ENCODE measurements around the gene HPSE2. TPM values are rescaled to one million over a fixed set of nuclear protein-coding genes. Genes with fewer than 3 reads are reported as not detected.

HPSE2 gene
- polyA plus RNA-seq, 2 of the 4 experiments (the other 2 are of a cell fraction), result not detected

DNA sequence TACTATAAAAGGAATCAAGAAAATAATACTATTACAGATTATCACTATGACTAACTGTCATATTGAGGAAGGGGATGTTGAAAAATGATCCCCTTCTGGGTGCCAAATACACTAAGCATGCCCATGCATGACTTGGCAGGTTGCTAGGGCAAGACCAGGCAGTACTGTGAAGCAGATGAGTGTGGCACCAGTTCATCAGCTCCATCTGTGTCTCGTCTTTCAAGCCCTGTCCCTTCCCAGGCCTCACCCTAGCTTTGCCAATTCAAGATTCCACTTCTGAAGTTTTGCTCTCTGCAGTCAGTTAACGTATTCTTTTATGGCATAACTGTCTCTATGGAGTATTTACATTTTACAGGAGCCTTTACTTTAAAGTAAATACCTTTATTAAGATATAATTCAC lies 653.3 kb downstream of the HPSE2 start:
- no peak overlapping the region for H3K4me2 ChIP-seq
- TF ChIP-seq, protein P1, sequence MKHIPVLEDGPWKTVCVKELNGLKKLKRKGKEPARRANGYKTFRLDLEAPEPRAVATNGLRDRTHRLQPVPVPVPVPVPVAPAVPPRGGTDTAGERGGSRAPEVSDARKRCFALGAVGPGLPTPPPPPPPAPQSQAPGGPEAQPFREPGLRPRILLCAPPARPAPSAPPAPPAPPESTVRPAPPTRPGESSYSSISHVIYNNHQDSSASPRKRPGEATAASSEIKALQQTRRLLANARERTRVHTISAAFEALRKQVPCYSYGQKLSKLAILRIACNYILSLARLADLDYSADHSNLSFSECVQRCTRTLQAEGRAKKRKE (CRISPR knock-in tag; IDR thresholded peaks at IDR 0.05; ENCODE audit: low read depth), result no peak
- no peak for TF ChIP-seq ZFP36 (IDR thresholded peaks at IDR 0.05; ENCODE audit: borderline replicate concordance, partially characterized antibody)
- TF ChIP-seq TFCP2L1 (CRISPR knock-in tag; IDR thresholded peaks at IDR 0.05), result no peak
- no peak for TF ChIP-seq RARB (CRISPR knock-in tag; IDR thresholded peaks at IDR 0.05)
- TF ChIP-seq KDM1A (IDR thresholded peaks at IDR 0.05; ENCODE audit: low read depth), result no peak
- no peak for TF ChIP-seq NR3C1 (IDR thresholded peaks at IDR 0.05)
- no peak for TF ChIP-seq SMC3 (IDR thresholded peaks at IDR 0.05)
- no peak for TF ChIP-seq RNF2 (IDR thresholded peaks at IDR 0.05; ENCODE audit: borderline replicate concordance, low read depth)
- TF ChIP-seq, protein P2, sequence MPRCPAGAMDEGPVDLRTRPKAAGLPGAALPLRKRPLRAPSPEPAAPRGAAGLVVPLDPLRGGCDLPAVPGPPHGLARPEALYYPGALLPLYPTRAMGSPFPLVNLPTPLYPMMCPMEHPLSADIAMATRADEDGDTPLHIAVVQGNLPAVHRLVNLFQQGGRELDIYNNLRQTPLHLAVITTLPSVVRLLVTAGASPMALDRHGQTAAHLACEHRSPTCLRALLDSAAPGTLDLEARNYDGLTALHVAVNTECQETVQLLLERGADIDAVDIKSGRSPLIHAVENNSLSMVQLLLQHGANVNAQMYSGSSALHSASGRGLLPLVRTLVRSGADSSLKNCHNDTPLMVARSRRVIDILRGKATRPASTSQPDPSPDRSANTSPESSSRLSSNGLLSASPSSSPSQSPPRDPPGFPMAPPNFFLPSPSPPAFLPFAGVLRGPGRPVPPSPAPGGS (IDR thresholded peaks at IDR 0.05), result no peak
- TF ChIP-seq FOSB (CRISPR knock-in tag; IDR thresholded peaks at IDR 0.05), result no peak
- TF ChIP-seq POLR2AphosphoS2 (conservative IDR thresholded peaks at IDR 0.05; ENCODE audit: low read length), result no peak
- no peak for TF ChIP-seq TP53 (CRISPR knock-in tag; IDR thresholded peaks at IDR 0.05)
- TF ChIP-seq NPAS2 (CRISPR knock-in tag; IDR thresholded peaks at IDR 0.05; ENCODE audit: borderline replicate concordance), result no peak
- TF ChIP-seq ZC3H11A (IDR thresholded peaks at IDR 0.05), result no peak
- no peak for TF ChIP-seq FOSL2 (IDR thresholded peaks at IDR 0.05)
- no peak for TF ChIP-seq FOSL2 (CRISPR knock-in tag; IDR thresholded peaks at IDR 0.05)
- TF ChIP-seq, protein P3, sequence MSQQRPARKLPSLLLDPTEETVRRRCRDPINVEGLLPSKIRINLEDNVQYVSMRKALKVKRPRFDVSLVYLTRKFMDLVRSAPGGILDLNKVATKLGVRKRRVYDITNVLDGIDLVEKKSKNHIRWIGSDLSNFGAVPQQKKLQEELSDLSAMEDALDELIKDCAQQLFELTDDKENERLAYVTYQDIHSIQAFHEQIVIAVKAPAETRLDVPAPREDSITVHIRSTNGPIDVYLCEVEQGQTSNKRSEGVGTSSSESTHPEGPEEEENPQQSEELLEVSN (IDR thresholded peaks at IDR 0.05; ENCODE audit: borderline replicate concordance, low read depth), result no peak
- TF ChIP-seq ESRRA (IDR thresholded peaks at IDR 0.05; ENCODE audit: borderline replicate concordance, low read length), result no peak
- H3K27ac ChIP-seq, result no peak overlapping the region
- H3K4me3 ChIP-seq, result no peak overlapping the region
- no peak for FAIRE-seq
- WGBS (ENCODE audit: missing lambda C conversion rate), result 9% methylated on average over 2 of the region's 2 CpGs
- H3K9me3 ChIP-seq, result no peaks in the 10 kb centered on the region
- H3K4me1 ChIP-seq, result no peaks in the 10 kb centered on the region; the same call in 2 of the 3 replicates
- DNase-seq (ENCODE audit: low read depth in 1 of 2, low spot score in 1 of 2), result no peak
- ATAC-seq, result no peak
- ChIA-PET POLR2A (no interaction called here), CTCF (interaction anchor here (0.7 kb wide), 1 partner anchor 65 kb away, joined by 3 read pairs; no protein-coding TSS in a partner anchor)

DNA sequence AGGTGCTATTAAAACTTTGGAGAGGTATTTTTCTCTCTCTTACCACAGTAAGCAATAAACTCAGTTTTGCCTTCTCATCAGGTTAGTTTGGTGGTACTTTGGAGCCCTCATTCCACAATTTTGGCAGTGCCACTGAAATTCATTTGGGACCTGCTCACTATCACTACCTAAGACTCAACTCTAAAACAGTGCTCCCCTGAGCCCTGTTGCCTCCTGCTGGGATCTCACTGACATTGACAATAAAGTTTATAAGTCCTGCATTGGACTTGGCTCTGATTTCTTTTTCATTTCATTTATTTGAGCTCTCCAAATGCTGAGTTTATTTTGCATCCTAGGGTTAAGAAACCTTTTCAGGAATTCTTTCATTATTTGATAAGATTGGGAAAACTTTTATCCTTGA lies 658.1 kb downstream of the HPSE2 start:
- FAIRE-seq (no peak), ATAC-seq (no peak; a peak in 1 of 6 replicates), DNase-seq (ENCODE audit: low read depth in 1 of 2, low spot score in 1 of 2) (no peak)
- peaks cover 4% of the 10 kb centered on the region; the same call in 1 of the 3 replicates for H3K4me1 ChIP-seq
- H3K9me3 ChIP-seq, result no peaks in the 10 kb centered on the region
- POLR2A ChIA-PET, result no interaction called here
- H3K4me3 ChIP-seq, result no peak overlapping the region
- no peak overlapping the region for H3K27ac ChIP-seq
- CTCF ChIA-PET, result interaction anchor here (1.2 kb wide), 1 partner anchor 106 kb away, joined by 3 read pairs; no protein-coding TSS in a partner anchor
- H3K4me2 ChIP-seq, result no peak overlapping the region
- TF ChIP-seq CBX2 (IDR thresholded peaks at IDR 0.05; ENCODE audit: borderline replicate concordance, low read depth), result no peak
- TF ChIP-seq, protein P4, sequence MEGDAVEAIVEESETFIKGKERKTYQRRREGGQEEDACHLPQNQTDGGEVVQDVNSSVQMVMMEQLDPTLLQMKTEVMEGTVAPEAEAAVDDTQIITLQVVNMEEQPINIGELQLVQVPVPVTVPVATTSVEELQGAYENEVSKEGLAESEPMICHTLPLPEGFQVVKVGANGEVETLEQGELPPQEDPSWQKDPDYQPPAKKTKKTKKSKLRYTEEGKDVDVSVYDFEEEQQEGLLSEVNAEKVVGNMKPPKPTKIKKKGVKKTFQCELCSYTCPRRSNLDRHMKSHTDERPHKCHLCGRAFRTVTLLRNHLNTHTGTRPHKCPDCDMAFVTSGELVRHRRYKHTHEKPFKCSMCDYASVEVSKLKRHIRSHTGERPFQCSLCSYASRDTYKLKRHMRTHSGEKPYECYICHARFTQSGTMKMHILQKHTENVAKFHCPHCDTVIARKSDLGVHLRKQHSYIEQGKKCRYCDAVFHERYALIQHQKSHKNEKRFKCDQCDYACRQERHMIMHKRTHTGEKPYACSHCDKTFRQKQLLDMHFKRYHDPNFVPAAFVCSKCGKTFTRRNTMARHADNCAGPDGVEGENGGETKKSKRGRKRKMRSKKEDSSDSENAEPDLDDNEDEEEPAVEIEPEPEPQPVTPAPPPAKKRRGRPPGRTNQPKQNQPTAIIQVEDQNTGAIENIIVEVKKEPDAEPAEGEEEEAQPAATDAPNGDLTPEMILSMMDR (IDR thresholded peaks at IDR 0.05), result no peak
- TF ChIP-seq, protein P3 (IDR thresholded peaks at IDR 0.05; ENCODE audit: borderline replicate concordance, low read depth), result no peak
- TF ChIP-seq FOXS1 (CRISPR knock-in tag; IDR thresholded peaks at IDR 0.05), result no peak
- no peak for TF ChIP-seq ZNF302 (CRISPR knock-in tag; IDR thresholded peaks at IDR 0.05)
- no peak for TF ChIP-seq NFE2L2 (conservative IDR thresholded peaks at IDR 0.05; ENCODE audit: low read length)
- TF ChIP-seq CHD4 (IDR thresholded peaks at IDR 0.05; ENCODE audit: borderline replicate concordance), result no peak
- TF ChIP-seq FOSB (CRISPR knock-in tag; IDR thresholded peaks at IDR 0.05), result no peak
- no peak for TF ChIP-seq JUN (IDR thresholded peaks at IDR 0.05)
- TF ChIP-seq EHMT2 (IDR thresholded peaks at IDR 0.05; ENCODE audit: low read depth), result no peak
- TF ChIP-seq MYC (IDR thresholded peaks at IDR 0.05; ENCODE audit: borderline replicate concordance, low read length), result no peak
- TF ChIP-seq, protein P5, sequence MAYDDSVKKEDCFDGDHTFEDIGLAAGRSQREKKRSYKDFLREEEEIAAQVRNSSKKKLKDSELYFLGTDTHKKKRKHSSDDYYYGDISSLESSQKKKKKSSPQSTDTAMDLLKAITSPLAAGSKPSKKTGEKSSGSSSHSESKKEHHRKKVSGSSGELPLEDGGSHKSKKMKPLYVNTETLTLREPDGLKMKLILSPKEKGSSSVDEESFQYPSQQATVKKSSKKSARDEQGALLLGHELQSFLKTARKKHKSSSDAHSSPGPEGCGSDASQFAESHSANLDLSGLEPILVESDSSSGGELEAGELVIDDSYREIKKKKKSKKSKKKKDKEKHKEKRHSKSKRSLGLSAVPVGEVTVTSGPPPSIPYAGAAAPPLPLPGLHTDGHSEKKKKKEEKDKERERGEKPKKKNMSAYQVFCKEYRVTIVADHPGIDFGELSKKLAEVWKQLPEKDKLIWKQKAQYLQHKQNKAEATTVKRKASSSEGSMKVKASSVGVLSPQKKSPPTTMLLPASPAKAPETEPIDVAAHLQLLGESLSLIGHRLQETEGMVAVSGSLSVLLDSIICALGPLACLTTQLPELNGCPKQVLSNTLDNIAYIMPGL (CRISPR knock-in tag; IDR thresholded peaks at IDR 0.05; ENCODE audit: borderline replicate concordance), result no peak
- TF ChIP-seq NPAS2 (CRISPR knock-in tag; IDR thresholded peaks at IDR 0.05; ENCODE audit: borderline replicate concordance), result no peak
- no peak for TF ChIP-seq RARB (CRISPR knock-in tag; IDR thresholded peaks at IDR 0.05)
- TF ChIP-seq KDM5A (IDR thresholded peaks at IDR 0.05), result no peak
- TF ChIP-seq CEBPB (IDR thresholded peaks at IDR 0.05), result no peak

Data from A549 (cell line).